Embryonic facial prominence (tissue), 1 donor: ENCODE data around the gene CD209.
"Not testable (repeated sequence)": the region's sequence is repeated elsewhere in the genome, so short reads cannot be mapped to it uniquely, and the experiment has no call there.

ENCODE experiments used
- DNase-seq: peaks from one replicate; pipeline ENCODE4 v3.0.0-alpha.2; 2016; ENCODE audit errors: extremely low spot score

CD209 gene

GRCh38 chr19:7767487-7767886 is 20.2 kb upstream of the CD209 start:
- no peak for DNase-seq

DNA sequence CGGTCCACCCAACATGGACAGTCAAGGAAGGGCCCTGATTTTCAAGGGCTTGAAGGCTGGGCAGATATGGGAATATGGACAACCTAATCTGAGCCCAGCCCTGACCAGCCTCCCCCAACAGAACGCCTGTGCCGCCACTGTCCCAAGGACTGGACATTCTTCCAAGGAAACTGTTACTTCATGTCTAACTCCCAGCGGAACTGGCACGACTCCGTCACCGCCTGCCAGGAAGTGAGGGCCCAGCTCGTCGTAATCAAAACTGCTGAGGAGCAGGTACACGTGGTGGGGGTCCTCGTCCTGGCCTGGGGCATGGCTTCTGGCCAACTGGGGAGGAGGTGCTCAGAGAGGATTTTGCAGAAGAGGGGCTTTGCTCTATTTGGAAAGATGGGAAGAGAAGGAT is 19.2 kb upstream of the CD209 start:
- no peak for DNase-seq

GRCh38 chr19:7765043-7765442 is 17.7 kb upstream of the CD209 start:
- DNase-seq, result not testable (repeated sequence)

GRCh38 chr19:7764157-7764556 is 16.8 kb upstream of the CD209 start:
- DNase-seq, result not testable (repeated sequence)

DNA sequence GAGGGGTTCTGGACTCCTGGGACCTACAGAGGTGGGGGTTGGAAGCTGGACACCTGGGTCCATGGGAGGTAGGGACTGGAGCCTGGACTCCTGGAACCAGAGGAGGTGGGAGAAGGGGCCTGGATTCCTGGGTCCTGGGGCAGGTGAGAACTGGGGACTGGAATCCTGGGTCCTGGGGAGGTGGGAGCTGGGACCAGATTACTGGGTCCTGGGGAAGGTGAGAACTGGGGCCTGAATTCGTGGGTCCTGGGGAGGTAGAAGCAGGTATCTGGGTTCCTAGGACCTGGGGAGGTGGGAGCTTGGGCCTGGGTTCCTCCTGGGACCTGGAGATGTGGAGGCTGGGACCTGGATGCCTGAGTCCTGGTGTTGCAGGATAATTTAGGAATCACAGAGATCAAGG is 16.4 kb upstream of the CD209 start:
- DNase-seq, result no peak

DNA sequence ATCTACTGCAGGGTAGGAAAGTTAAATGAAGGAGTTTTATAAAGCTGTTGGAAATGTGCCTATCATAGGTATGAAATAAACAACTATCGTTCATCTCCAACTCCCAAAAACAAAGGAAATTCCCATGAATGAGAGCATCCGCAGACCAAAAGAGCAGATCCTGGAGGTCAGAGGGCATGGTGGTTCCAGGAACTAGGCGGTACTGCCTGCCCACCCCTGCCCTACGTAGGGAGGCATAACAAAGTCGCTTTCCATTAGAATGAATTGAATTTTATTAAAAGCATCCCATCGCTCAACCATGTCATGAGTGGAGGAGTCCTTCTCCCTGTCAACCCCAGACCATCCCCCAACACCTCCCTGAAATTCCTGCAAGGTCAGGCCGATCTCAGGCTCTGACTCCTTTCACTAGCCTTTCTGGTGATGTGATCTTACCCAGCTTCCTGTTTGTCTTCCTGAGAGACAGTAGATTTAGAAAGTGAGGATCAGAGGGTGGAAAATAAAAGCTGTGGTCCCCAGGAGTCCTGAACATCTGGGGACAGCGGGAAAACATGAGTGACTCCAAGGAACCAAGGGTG is 15.5 kb upstream of the CD209 start, which contains the start of gene CLEC4M:
TSS of gene CLEC4M (plus strand) at position 525 of the 575 bp plus-strand sequence. CDS start at position 549, 24 bp downstream.
- no peak for DNase-seq

- DNase-seq, result no peak
Measured at GRCh38 chr19:7759156-7759555, 11.8 kb upstream of the CD209 start.

GRCh38 chr19:7757358-7757757 is 10.0 kb upstream of the CD209 start:
- DNase-seq, result no peak

DNA sequence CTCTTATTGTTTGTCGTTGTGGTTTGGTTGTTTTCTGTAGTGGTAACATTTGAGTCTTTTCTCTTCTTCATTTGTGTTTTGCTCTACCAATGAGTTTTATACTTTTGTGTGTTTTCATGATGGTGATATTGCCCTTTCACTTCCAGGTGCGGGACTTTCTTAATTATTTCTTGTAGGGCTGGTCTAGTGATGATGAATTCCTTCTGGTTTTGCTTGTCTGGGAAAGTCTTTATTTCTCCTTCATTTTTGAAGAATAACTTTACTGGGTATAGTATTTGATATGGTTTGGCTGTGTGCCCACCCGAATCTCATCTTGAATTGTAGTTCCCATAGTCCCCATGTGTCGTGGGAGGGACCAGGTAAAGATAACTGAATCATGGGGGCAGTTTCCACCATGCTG is 8.9 kb upstream of the CD209 start:
- DNase-seq, result no peak

- DNase-seq, result no peak
Measured at GRCh38 chr19:7751157-7751783, 3.9 kb upstream of the CD209 start.

DNA sequence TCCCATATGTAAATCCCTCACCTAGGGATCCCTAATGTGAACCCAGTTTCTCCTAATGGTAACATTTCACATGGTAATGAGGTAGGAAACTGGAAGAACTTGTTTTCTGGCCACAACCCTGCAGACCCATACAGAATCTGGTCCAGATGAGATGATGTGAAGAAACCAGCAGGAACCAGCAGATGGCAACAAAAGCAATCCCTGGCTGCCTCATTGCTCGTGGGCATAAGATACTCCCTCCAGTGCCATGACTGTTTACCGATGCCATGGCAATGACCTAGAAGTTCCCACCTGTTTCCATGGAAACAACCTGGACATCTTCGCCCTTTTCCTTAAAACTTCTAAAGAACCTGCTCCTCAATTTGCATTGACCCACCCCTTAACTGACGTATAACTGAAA is 1.4 kb upstream of the CD209 start:
- DNase-seq, result no peak

- no peak for DNase-seq
Measured at GRCh38 chr19:7748171-7748570, 837 bp upstream of the CD209 start.

- not testable (repeated sequence) for DNase-seq
Measured at GRCh38 chr19:7746306-7746705, 1.0 kb downstream of the CD209 start.

DNA sequence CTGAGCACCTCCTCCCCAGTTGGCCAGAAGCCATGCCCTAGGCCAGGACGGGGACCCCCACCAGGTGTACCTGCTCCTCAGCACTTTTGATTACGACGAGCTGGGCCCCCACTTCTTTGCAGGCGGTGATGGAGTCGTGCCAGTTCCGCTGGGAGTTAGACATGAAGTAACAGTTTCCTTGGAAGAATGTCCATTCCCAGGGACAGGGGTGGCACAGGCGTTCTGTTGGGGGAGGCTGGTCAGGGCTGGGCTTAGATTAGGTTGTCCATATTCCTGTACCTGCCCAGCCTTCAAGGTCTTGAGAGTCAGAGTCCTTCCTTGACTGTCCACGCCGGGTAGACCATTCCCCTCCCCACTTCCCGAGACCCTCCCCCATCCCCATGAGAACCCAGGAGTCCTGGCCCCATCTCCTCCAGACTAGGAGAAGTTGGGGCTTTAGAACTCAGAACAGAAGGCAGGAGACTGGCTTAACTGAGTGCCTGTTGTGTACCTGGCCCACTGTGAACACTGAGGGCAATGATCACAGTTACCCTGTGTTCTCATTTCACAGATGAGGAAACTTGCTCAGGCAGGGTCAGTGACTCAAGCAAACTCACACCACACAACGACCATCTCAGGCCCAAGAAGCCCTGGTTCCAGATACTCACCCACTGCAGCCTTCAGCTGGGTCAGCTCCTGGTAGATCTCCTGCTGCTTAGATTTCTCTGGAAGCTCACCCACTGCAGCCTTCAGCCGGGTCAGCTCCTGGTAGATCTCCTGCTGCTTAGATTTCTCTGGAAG is 2.3 kb downstream of the CD209 start:
- DNase-seq, result no peak

DNA sequence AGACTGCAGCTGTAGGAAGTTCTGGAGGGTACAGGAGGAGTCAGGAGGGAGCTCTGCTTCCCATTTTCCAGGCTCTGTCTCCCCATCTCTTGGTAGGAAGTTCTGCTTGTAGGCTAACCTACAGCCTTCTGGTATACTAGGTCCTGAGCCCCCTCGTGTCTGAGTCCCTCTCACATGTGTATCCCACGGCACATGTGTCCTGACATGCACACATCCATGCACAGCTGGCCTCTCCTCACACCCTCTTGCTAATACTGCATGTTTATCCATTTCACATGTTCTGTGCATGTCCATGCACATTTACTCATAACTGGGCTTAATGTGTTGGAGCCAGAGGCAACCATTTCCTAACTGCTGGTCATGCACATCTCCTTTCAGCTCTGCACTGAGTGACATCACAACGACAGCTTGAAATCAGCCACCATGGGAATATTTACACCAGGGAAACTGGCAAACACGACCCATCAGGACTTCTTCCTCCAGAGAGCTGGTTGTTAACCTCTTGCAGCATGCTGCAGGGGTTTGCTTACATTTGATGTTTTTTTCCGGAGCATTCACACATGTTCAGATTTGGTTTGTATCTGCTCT is 3.0 kb downstream of the CD209 start:
- no peak for DNase-seq

DNA sequence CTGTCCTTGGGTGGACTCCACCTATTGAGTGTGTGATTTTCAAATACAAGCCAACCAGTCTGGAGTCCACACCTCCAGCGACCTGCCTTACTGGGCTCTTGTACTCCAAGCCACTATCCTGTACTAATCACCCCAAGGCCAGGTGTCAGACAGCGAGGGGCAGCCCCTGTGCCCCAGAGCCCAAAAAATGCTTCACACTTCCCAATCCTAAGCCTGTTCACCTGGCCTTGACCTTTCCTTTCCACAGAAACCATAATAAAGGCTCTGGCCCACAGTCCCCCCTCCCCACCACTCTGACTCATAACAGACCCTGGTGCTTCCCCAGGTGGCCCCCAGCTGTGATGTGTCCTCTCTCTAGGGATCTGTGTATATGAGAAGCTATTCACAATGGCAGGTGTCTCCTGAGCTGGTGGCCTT is 3.9 kb downstream of the CD209 start:
- DNase-seq, result no peak

- DNase-seq, result no peak
Measured at GRCh38 chr19:7742991-7743390, 4.3 kb downstream of the CD209 start.

- no peak for DNase-seq
Measured at GRCh38 chr19:7742575-7742974, 4.8 kb downstream of the CD209 start.

DNA sequence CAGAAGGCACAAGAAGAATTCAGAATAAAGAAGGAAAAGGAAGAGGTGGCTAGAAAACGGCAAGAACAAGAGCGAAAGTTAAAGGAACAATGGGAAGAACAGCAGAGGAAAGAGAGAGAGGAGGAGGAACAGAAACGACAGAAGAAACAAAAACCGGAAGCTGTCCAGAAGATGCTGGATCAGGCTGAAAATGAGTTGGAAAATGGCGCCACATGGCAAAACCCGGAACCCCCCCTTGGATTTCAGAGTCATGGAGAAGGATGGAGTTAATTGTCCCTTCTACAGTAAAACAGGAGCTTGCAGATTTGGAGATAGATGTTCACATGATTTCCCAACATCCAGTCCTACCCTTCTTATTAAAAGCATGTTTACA is 6.7 kb downstream of the CD209 start:
- DNase-seq, result no peak

GRCh38 chr19:7739801-7740681 is 7.3 kb downstream of the CD209 start:
- no peak for DNase-seq

- no peak for DNase-seq
Measured at GRCh38 chr19:7739211-7739755, 8.1 kb downstream of the CD209 start.
